Activated T-helper 2 cell treated with anti-CD3 and anti-CD28 coated beads, Interferon-gamma antibody, Interleukin-2, Interleukin-4, amounts not matched to agents 10 μg/mL and 5 μg/mL and 100 μg/mL, durations not matched to agents 14 hours and 24 hours and 36 hours (primary cell): Measurements from ENCODE around the gene CAMK1D. TPM values are rescaled to one million over a fixed set of nuclear protein-coding genes. Genes with fewer than 3 reads are reported as not detected.
A peak's percentile ranks its signal among the peaks of the same experiment; 100 is the strongest.
"Not testable (repeated sequence)": the region's sequence is repeated elsewhere in the genome, so short reads cannot be mapped to it uniquely, and the experiment has no call there.

Source experiments
- DNase-seq: peaks from one replicate; pipeline ENCODE4 v3.0.0; 2021; ENCODE audit warnings: low spot score
- H3K27ac Mint-ChIP-seq: one replicate; pipeline ENCODE4 v1.8.0; 2021; ENCODE audit warnings: mixed read lengths
- H3K27me3 Mint-ChIP-seq: one replicate; pipeline ENCODE4 v1.8.0; 2021; ENCODE audit warnings: low read depth, mixed read lengths
- H3K36me3 Mint-ChIP-seq: one replicate; pipeline ENCODE4 v1.8.0; 2021; ENCODE audit warnings: low read depth, mixed read lengths
- H3K4me1 Mint-ChIP-seq: one replicate; pipeline ENCODE4 v1.8.0; 2021; ENCODE audit warnings: low read depth, mixed read lengths
- H3K4me3 Mint-ChIP-seq: one replicate; pipeline ENCODE4 v1.8.0; 2021; ENCODE audit warnings: low read depth, mild to moderate bottlenecking, moderate library complexity, mixed read lengths
- H3K9me3 Mint-ChIP-seq: one replicate; pipeline ENCODE4 v1.8.0; 2021; ENCODE audit warnings: mixed read lengths
- intact Hi-C: fragments of 100-400 bp; cut with micrococcal nuclease; formaldehyde crosslinking; loops from one replicate; pipeline ENCODE4 v1.15.1; 2023
- total RNA-seq: library from RNA; stranded (reverse); gene quantifications from 2 replicates; pipeline ENCODE4 v1.2.3, GENCODE V29; 2022

The CAMK1D gene
- total RNA-seq, 1 donor from 2014 or later, result 5.7 TPM

GRCh38 chr10:12707461-12708185 lies 358.3 kb downstream of the CAMK1D start:
- Mint-ChIP-seq H3K36me3 (no peaks in the 10 kb centered on the region), H3K9me3 (no peaks in the 10 kb centered on the region), H3K4me3 (no peak overlapping the region), H3K27ac (peak overlapping the region; percentile 64), H3K4me1 (peaks cover 62% of the 10 kb centered on the region), H3K27me3 (no peaks in the 10 kb centered on the region)
- DNase-seq, result no peak
- intact Hi-C loops, result loop anchor here (2.0 to 5.0 kb wide), 3 partner anchors 70 to 367 kb away; no protein-coding TSS in a partner anchor

GRCh38 chr10:12709000-12709401 lies 359.7 kb downstream of the CAMK1D start:
- H3K4me1 Mint-ChIP-seq, result peaks cover 58% of the 10 kb centered on the region
- H3K4me3 Mint-ChIP-seq, result no peak overlapping the region
- no peaks in the 10 kb centered on the region for H3K27me3 Mint-ChIP-seq
- peak overlapping the region; percentile 42 for H3K27ac Mint-ChIP-seq
- intact Hi-C loops, result loop anchor here (5.0 kb wide), 2 partner anchors 72 to 193 kb away; no protein-coding TSS in a partner anchor
- DNase-seq, result no peak
- no peaks in the 10 kb centered on the region for H3K36me3 Mint-ChIP-seq
- H3K9me3 Mint-ChIP-seq, result no peaks in the 10 kb centered on the region

- Mint-ChIP-seq H3K27ac (peak overlapping the region; percentile 42), H3K9me3 (no peaks in the 10 kb centered on the region), H3K4me3 (no peak overlapping the region), H3K27me3 (no peaks in the 10 kb centered on the region), H3K36me3 (no peaks in the 10 kb centered on the region), H3K4me1 (peaks cover 55% of the 10 kb centered on the region)
- intact Hi-C loops, result loop anchor here (5.0 kb wide), 2 partner anchors 72 to 193 kb away; no protein-coding TSS in a partner anchor
- no peak for DNase-seq
These were observed 360.2 kb downstream of the CAMK1D start for GRCh38 chr10:12709521-12709963.

- DNase-seq, result no peak
- Mint-ChIP-seq H3K27me3 (no peaks in the 10 kb centered on the region), H3K36me3 (no peaks in the 10 kb centered on the region), H3K9me3 (no peaks in the 10 kb centered on the region), H3K4me1 (peaks cover 53% of the 10 kb centered on the region), H3K4me3 (no peak overlapping the region), H3K27ac (peak overlapping the region; percentile 79)
- intact Hi-C loops, result loop anchor here (5.0 kb wide), 2 partner anchors 263 to 387 kb away; no protein-coding TSS in a partner anchor
These were observed 360.8 kb downstream of the CAMK1D start for GRCh38 chr10:12710157-12710556.

- Mint-ChIP-seq H3K27me3 (no peaks in the 10 kb centered on the region), H3K4me1 (peaks cover 53% of the 10 kb centered on the region), H3K27ac (peak overlapping the region; percentile 79), H3K9me3 (no peaks in the 10 kb centered on the region), H3K36me3 (no peaks in the 10 kb centered on the region), H3K4me3 (no peak overlapping the region)
- DNase-seq, result peak; percentile 73
- intact Hi-C loops, result loop anchor here (1.0 to 5.0 kb wide), 5 partner anchors 10 to 446 kb away; no protein-coding TSS in a partner anchor
These were observed 361.4 kb downstream of the CAMK1D start for GRCh38 chr10:12710594-12711349.

- H3K4me1 Mint-ChIP-seq, result peaks cover 53% of the 10 kb centered on the region
- DNase-seq, result no peak
- H3K27ac Mint-ChIP-seq, result peak overlapping the region; percentile 79
- no peaks in the 10 kb centered on the region for H3K27me3 Mint-ChIP-seq
- no peak overlapping the region for H3K4me3 Mint-ChIP-seq
- intact Hi-C loops, result loop anchor here (1.0 to 5.0 kb wide), 5 partner anchors 9 to 447 kb away; no protein-coding TSS in a partner anchor
- H3K36me3 Mint-ChIP-seq, result no peaks in the 10 kb centered on the region
- H3K9me3 Mint-ChIP-seq, result no peaks in the 10 kb centered on the region
These were observed 362.0 kb downstream of the CAMK1D start for GRCh38 chr10:12711350-12711708.

- Mint-ChIP-seq H3K27ac (peak overlapping the region; percentile 24), H3K4me3 (no peak overlapping the region), H3K9me3 (no peaks in the 10 kb centered on the region), H3K4me1 (peaks cover 46% of the 10 kb centered on the region), H3K36me3 (no peaks in the 10 kb centered on the region), H3K27me3 (no peaks in the 10 kb centered on the region)
- DNase-seq, result no peak
- intact Hi-C loops, result loop anchor here (5.0 kb wide), 2 partner anchors 265 to 385 kb away; no protein-coding TSS in a partner anchor
These were observed 363.1 kb downstream of the CAMK1D start for GRCh38 chr10:12712293-12712983.

GRCh38 chr10:12712984-12713316 lies 363.6 kb downstream of the CAMK1D start:
- H3K27me3 Mint-ChIP-seq, H3K4me3 Mint-ChIP-seq, DNase-seq, H3K9me3 Mint-ChIP-seq, H3K27ac Mint-ChIP-seq, H3K36me3 Mint-ChIP-seq: not testable (repeated sequence)
- peaks cover 43% of the 10 kb centered on the region for H3K4me1 Mint-ChIP-seq
- intact Hi-C loops, result loop anchor here (5.0 kb wide), 2 partner anchors 266 to 384 kb away; no protein-coding TSS in a partner anchor

GRCh38 chr10:12716042-12716441 lies 366.7 kb downstream of the CAMK1D start:
- H3K9me3 Mint-ChIP-seq, result peaks cover 7% of the 10 kb centered on the region
- H3K4me1 Mint-ChIP-seq, result peaks cover 41% of the 10 kb centered on the region
- no peaks in the 10 kb centered on the region for H3K27me3 Mint-ChIP-seq
- intact Hi-C loops, result no loop called here
- no peak for DNase-seq
- H3K36me3 Mint-ChIP-seq, result peaks cover 5% of the 10 kb centered on the region
- H3K27ac Mint-ChIP-seq, result no peak overlapping the region
- H3K4me3 Mint-ChIP-seq, result no peak overlapping the region

- Mint-ChIP-seq H3K4me3 (no peak overlapping the region), H3K4me1 (peaks cover 26% of the 10 kb centered on the region), H3K27ac (no peak overlapping the region), H3K9me3 (peaks cover 7% of the 10 kb centered on the region), H3K36me3 (peaks cover 5% of the 10 kb centered on the region), H3K27me3 (no peaks in the 10 kb centered on the region)
- DNase-seq, result no peak
- intact Hi-C loops, result no loop called here
These were observed 368.8 kb downstream of the CAMK1D start for GRCh38 chr10:12717981-12718707.

- no peak overlapping the region for H3K4me3 Mint-ChIP-seq
- peaks cover 7% of the 10 kb centered on the region for H3K9me3 Mint-ChIP-seq
- DNase-seq, result no peak
- intact Hi-C loops, result no loop called here
- peaks cover 5% of the 10 kb centered on the region for H3K36me3 Mint-ChIP-seq
- H3K27ac Mint-ChIP-seq, result peak overlapping the region; percentile 57
- peaks cover 26% of the 10 kb centered on the region for H3K4me1 Mint-ChIP-seq
- H3K27me3 Mint-ChIP-seq, result no peaks in the 10 kb centered on the region
These were observed 370.0 kb downstream of the CAMK1D start for GRCh38 chr10:12719365-12719764.
